T-cell (primary cell): Measurements from ENCODE around the gene ZFYVE1. TPM values are rescaled to one million over a fixed set of nuclear protein-coding genes. Genes with fewer than 3 reads are reported as not detected.
"Not testable (repeated sequence)": the region's sequence is repeated elsewhere in the genome, so short reads cannot be mapped to it uniquely, and the experiment has no call there.

ENCODE experiments used
- ATAC-seq, 4 experiments: fragments of 200-7000 bp in 3 of 4; fragments of 150-1000 bp in 1 of 4; cut with Tn5 transposase; replicated peaks in 1 of 4; 1 replicate in 3 of 4; 2 replicates in 1 of 4; pipeline ENCODE4 v1.10.0; 2021; ENCODE audit warnings: moderate library complexity in 3 of 4, mild to moderate bottlenecking in 2 of 4, moderate number of reproducible peaks in 1 of 4
- CTCF ChIA-PET, 2 donors: fragments of 300-600 bp; sonication (Branson Sonifier 250); formaldehyde crosslinking; loops; one replicate each; lab custom pipeline; 2022; ENCODE audit warnings: antibody characterized with exemption in 2 of 2; lab: Charles Lee
- POLR2A ChIA-PET, 2 donors: fragments of 300-600 bp; sonication (Branson Sonifier 250); formaldehyde crosslinking; loops; one replicate each; lab custom pipeline; 2022; ENCODE audit warnings: antibody characterized with exemption in 2 of 2; lab: Charles Lee
- DNase-seq, 35 experiments: peaks; one replicate each; pipeline versions ENCODE4 v3.0.0 to v3.0.0-alpha.2; 2013 to 2023
- H3K27ac ChIP-seq: one replicate; pipeline ENCODE4 v1.5.1; 2013; ENCODE audit warnings: low read length
- H3K27me3 ChIP-seq, 2 experiments: replicated peaks in 1 of 2; 1 replicate in 1 of 2; 2 replicates in 1 of 2; pipeline versions ENCODE4 v1.6.1 to v1.7.0; 2013; ENCODE audit warnings: low read length in 1 of 2, mixed read lengths in 1 of 2; ENCODE audit not compliant: control insufficient read depth in 2 of 2, insufficient read depth in 2 of 2; ENCODE audit errors: extremely low read depth in 1 of 2
- H3K36me3 ChIP-seq, 2 donors: 1 replicate in 1 of 2; 2 replicates in 1 of 2; pipeline versions ENCODE4 v1.6.1 to v1.7.0; 2013; ENCODE audit warnings: low read length in 1 of 2; ENCODE audit not compliant: control insufficient read depth in 2 of 2, insufficient read depth in 1 of 2; ENCODE audit errors: extremely low read depth in 1 of 2
- H3K4me1 ChIP-seq, 2 experiments: 1 replicate in 1 of 2; 2 replicates in 1 of 2; pipeline versions ENCODE4 v1.6.1 to v1.7.0; 2013; ENCODE audit warnings: low read length in 2 of 2, mixed read lengths in 1 of 2; ENCODE audit not compliant: insufficient read depth in 2 of 2, control insufficient read depth in 1 of 2; ENCODE audit errors: extremely low read depth in 1 of 2
- H3K4me3 ChIP-seq, 2 donors: 1 replicate in 1 of 2; 2 replicates in 1 of 2; pipeline versions ENCODE4 v1.5.1 to v1.7.0; 2013; ENCODE audit warnings: mild to moderate bottlenecking in 2 of 2, low read length in 1 of 2, moderate library complexity in 1 of 2; ENCODE audit not compliant: control insufficient read depth in 1 of 2; ENCODE audit errors: extremely low read depth in 1 of 2
- H3K9me3 ChIP-seq: 2 replicates; pipeline ENCODE4 v1.7.0; 2013
- H3K27ac Mint-ChIP-seq, 2 donors: one replicate each; pipeline ENCODE4 v1.8.0; 2020 to 2021; ENCODE audit warnings: mild to moderate bottlenecking in 2 of 2, mixed read lengths in 2 of 2
- H3K27me3 Mint-ChIP-seq, 2 donors: one replicate each; pipeline ENCODE4 v1.8.0; 2021 to 2022; ENCODE audit warnings: mixed read lengths in 2 of 2
- H3K36me3 Mint-ChIP-seq: one replicate; pipeline ENCODE4 v1.8.0; 2021; ENCODE audit warnings: mixed read lengths
- H3K4me1 Mint-ChIP-seq, 3 donors: one replicate each; pipeline ENCODE4 v1.8.0; 2020 to 2022; ENCODE audit warnings: mixed read lengths in 3 of 3, mild to moderate bottlenecking in 1 of 3
- H3K4me3 Mint-ChIP-seq, 3 donors: one replicate each; pipeline ENCODE4 v1.8.0; 2020 to 2022; ENCODE audit warnings: mild to moderate bottlenecking in 3 of 3, mixed read lengths in 3 of 3, moderate library complexity in 3 of 3
- H3K9me3 Mint-ChIP-seq, 3 donors: one replicate each; pipeline ENCODE4 v1.8.0; 2020 to 2022; ENCODE audit warnings: mixed read lengths in 3 of 3
- WGBS: methylation state at CpG from one replicate; pipeline ENCODE4 v1.1.5; 2013; ENCODE audit warnings: missing lambda C conversion rate; ENCODE audit not compliant: insufficient coverage; 5-methylcytosine and 5-hydroxymethylcytosine counted together
- total RNA-seq, 35 experiments: library from RNA in 6 of 35; stranded (reverse) in 6 of 35; fragments of 120-200 nt in 1 of 35; gene quantifications; one replicate each; pipeline versions ENCODE4 v1.2.1 to v1.2.4 and lab custom pipeline; 2013 to 2026

Gene ZFYVE1
- total RNA-seq, 5 donors from 2014 or later (not counting 1 experiment from before 2014, with no cell fraction given): 15.5 to 20.9 (median 19.4) TPM

DNA sequence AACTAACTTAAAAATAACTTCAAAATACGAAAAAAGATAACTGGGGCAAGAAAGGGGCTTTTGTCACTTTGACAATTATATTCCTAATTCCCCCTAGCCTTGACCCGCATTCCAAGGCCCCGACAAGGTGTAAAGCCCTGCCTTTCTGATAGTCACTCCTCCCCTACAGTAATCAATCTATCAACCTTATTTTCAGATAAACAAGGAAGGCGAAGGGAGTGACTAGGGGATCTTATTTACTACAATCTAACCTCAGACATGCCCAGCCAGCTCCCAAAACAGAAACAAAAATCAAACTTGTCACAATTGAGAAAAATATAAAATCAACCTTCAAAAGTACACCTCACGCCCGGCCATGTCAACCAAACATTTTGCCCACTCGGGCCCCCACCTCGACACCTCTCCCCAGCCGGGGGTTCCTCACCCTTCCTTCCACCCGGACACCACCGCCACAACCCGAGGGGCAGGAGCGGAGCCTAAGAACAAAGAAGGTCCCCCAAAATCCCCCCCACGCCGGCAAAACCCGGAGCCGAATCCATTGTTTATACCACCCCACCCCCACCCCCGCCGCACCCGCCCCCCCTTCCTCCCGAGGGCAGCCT lies 562 bp downstream of the ZFYVE1 start:
- H3K27ac Mint-ChIP-seq: peak overlapping the region; percentile 25 to 64
- Histone ChIP-seq H3K4me1 (peaks cover 6 to 19% of the 10 kb centered on the region in 2 experiments), H3K9me3 (no peaks in the 10 kb centered on the region), H3K4me3 (peak overlapping the region; percentile 54 to 78), H3K36me3 (peaks cover 0 to 22% of the 10 kb centered on the region in 2 donors), H3K27me3 (no peaks in the 10 kb centered on the region), H3K27ac (no peak overlapping the region)
- peaks cover 51 to 52% (median 51%) of the 10 kb centered on the region in 3 donors for H3K4me1 Mint-ChIP-seq
- ATAC-seq (no peak), DNase-seq (peak in 2 of 35 experiments; percentile 1 to 4)
- ChIA-PET CTCF (interaction anchor here in 1 of 2 donors (0.5 to 1.3 kb wide), 3 partner anchors 31 to 1065 kb away, joined by 3 to 10 read pairs (median 5); partner anchors contain the start of genes NUMB and RBM25), POLR2A (interaction anchor here (0.9 to 1.4 kb wide), 3 partner anchors 32 to 110 kb away, joined by 4 to 15 read pairs (median 7); partner anchors contain the start of genes RBM25 (in 2 of the 2) and PSEN1 (in 1 of the 2))
- H3K36me3 Mint-ChIP-seq: peaks cover 28% of the 10 kb centered on the region
- no peaks in the 10 kb centered on the region for H3K9me3 Mint-ChIP-seq
- 7% methylated on average over 6 of the region's 21 CpGs for WGBS
- no peaks in the 10 kb centered on the region for H3K27me3 Mint-ChIP-seq
- peak overlapping the region; percentile 89 to 93 (median 91) for H3K4me3 Mint-ChIP-seq

DNA sequence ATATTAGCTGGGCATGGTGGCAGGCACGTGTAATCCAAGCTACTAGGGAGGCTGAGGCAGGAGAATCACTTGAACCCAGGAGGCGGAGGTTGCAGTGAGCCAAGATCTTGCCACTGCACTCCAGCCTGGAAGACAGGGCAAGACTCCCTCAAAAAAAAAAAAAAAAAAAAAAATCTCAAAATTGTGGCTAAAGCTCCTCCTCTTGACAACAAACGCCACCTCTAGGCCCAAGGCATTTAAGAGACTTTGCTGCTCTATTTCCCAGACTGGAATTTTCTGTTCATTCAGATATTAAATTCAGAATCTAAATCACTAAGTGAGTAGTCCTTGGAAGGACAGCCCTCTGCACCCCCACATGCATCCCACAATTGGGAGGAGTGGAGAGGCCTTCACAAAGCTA lies 1.4 kb downstream of the ZFYVE1 start:
- no peak overlapping the region for H3K27ac Mint-ChIP-seq
- CTCF ChIA-PET: interaction anchor here in 1 of 2 donors (0.7 kb wide), 1 partner anchor 34 kb away, joined by 7 read pairs; no protein-coding TSS in a partner anchor
- H3K9me3 Mint-ChIP-seq: no peaks in the 10 kb centered on the region
- Histone ChIP-seq H3K27ac (no peak overlapping the region), H3K36me3 (peaks cover 2 to 22% of the 10 kb centered on the region in 2 donors), H3K27me3 (no peaks in the 10 kb centered on the region), H3K9me3 (no peaks in the 10 kb centered on the region), H3K4me3 (no peak overlapping the region), H3K4me1 (peaks cover 6 to 19% of the 10 kb centered on the region in 2 experiments)
- peak overlapping the region; percentile 89 to 93 (median 91) for H3K4me3 Mint-ChIP-seq
- no peaks in the 10 kb centered on the region for H3K27me3 Mint-ChIP-seq
- ATAC-seq (no peak), DNase-seq (no peak)
- peaks cover 29% of the 10 kb centered on the region for H3K36me3 Mint-ChIP-seq
- POLR2A ChIA-PET: interaction anchor here (0.6 to 1.4 kb wide), 4 partner anchors 33 to 1814 kb away, joined by 3 to 7 read pairs (median 6); partner anchors contain the start of gene RBM25 (in 1 of the 2)
- H3K4me1 Mint-ChIP-seq: peaks cover 51 to 52% (median 52%) of the 10 kb centered on the region in 3 donors
- no CpG with 5 or more reads among the region's 3 CpGs for WGBS

DNA sequence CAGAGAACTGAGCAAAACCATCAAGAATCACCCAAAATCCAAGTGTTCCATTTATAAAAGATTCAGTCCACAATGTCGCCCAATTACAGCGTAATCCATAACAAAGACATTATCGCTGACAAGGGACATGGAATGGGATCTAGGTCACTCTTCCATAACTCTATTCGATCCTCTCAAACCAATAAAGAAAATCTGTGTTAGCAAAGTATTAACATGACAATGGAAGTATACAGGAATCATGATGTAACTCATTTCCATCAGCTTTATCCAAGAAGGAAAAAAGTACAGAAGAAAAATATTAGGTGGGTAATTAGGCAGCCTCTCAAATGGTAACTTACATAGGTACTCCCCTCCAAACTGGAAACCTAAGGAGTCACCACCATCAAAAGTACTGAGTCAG lies 4.9 kb downstream of the ZFYVE1 start:
- H3K36me3 ChIP-seq: peaks cover 3 to 35% of the 10 kb centered on the region in 2 donors
- WGBS: 100% methylated on average over 3 of the region's 4 CpGs
- POLR2A ChIA-PET: no interaction called here
- DNase-seq (no peak), ATAC-seq (no peak)
- H3K27me3 ChIP-seq: no peaks in the 10 kb centered on the region
- peaks cover 35% of the 10 kb centered on the region for H3K36me3 Mint-ChIP-seq
- H3K27ac Mint-ChIP-seq: no peak overlapping the region
- H3K27ac ChIP-seq: no peak overlapping the region
- H3K9me3 ChIP-seq: no peaks in the 10 kb centered on the region
- no peaks in the 10 kb centered on the region for H3K27me3 Mint-ChIP-seq
- H3K4me1 Mint-ChIP-seq: peaks cover 58 to 64% (median 61%) of the 10 kb centered on the region in 3 donors
- CTCF ChIA-PET: no interaction called here
- H3K4me3 Mint-ChIP-seq: peak overlapping the region in 1 of 3 donors; percentile 6
- no peaks in the 10 kb centered on the region for H3K9me3 Mint-ChIP-seq
- H3K4me1 ChIP-seq: peaks cover 6 to 22% of the 10 kb centered on the region in 2 experiments
- no peak overlapping the region for H3K4me3 ChIP-seq

DNA sequence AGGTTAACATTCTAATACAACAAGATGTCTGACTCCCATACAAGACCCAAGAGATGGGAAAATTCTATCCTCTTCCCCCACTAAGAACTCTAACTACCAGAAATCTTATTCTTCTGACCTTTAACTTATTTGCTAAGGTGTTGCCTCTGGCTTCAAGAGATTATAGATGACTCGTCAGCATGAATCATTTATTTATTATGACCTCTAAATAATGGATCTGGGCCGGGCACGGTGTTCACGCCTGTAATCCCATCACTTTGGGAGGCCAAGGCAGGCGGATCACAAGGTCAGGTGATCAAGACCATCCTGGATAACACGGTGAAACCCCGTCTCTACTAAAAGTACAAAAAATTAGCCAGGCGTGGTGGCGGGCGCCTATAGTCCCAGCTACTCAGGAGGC lies 10.9 kb downstream of the ZFYVE1 start:
- H3K4me3 ChIP-seq, H3K9me3 ChIP-seq, H3K9me3 Mint-ChIP-seq, H3K27me3 Mint-ChIP-seq, H3K27ac ChIP-seq, H3K27me3 ChIP-seq, H3K4me1 ChIP-seq, H3K27ac Mint-ChIP-seq, DNase-seq, CTCF ChIA-PET, ATAC-seq, POLR2A ChIA-PET: not testable (repeated sequence)
- peak overlapping the region in 1 of 3 donors; percentile 17 for H3K4me3 Mint-ChIP-seq
- peaks cover 3 to 29% of the 10 kb centered on the region in 2 donors for H3K36me3 ChIP-seq
- H3K36me3 Mint-ChIP-seq: peaks cover 46% of the 10 kb centered on the region
- no CpG with 5 or more reads among the region's 10 CpGs for WGBS
- H3K4me1 Mint-ChIP-seq: peaks cover 39 to 52% (median 48%) of the 10 kb centered on the region in 3 donors

DNA sequence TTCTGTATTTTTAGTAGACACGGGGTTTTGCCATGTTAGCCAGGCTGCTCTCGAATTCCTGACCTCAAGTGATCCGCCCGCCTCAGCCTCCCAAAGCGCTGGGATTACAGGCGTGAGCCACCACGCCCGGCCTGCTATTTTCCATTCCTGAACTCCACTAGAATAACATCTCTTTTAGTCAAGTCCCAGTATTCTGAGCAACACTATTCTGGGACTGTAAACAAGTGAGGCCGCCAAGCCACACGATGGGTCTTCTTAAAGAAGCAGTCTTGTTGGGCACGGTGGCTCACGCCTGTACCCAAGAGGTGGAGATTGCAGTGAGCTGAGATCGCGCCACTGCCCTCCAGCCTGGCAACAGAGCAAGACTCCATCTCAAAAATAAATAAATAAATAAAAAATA lies 11.4 kb downstream of the ZFYVE1 start:
- H3K9me3 Mint-ChIP-seq, H3K4me3 ChIP-seq, H3K27me3 Mint-ChIP-seq, POLR2A ChIA-PET, ATAC-seq, CTCF ChIA-PET, DNase-seq, H3K27me3 ChIP-seq, H3K4me3 Mint-ChIP-seq, H3K9me3 ChIP-seq, H3K27ac Mint-ChIP-seq, H3K27ac ChIP-seq, H3K4me1 ChIP-seq: not testable (repeated sequence)
- peaks cover 46% of the 10 kb centered on the region for H3K36me3 Mint-ChIP-seq
- WGBS: 90% methylated on average over 6 of the region's 14 CpGs
- peaks cover 39 to 52% (median 48%) of the 10 kb centered on the region in 3 donors for H3K4me1 Mint-ChIP-seq
- H3K36me3 ChIP-seq: peaks cover 1 to 29% of the 10 kb centered on the region in 2 donors

DNA sequence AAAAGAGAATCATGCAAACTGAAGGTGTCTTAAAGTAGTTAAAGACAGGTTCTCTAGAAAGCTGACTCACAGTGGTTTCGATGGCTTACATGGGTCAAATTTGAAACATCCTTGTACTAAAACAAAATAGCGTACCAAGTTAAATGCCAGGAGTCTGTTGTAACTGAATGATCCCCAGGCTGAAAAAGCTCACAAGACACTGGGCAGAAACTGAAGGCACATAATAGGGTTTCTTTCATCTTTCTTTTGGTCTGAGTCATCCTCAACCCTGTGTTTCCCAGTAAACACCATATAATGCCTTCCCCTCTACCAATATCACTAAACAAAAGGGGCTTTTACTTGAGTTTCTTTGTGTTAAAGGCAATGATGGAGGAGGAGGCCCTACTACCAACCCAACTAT lies 12.8 kb downstream of the ZFYVE1 start:
- H3K4me1 Mint-ChIP-seq: peaks cover 37 to 52% (median 43%) of the 10 kb centered on the region in 3 donors
- DNase-seq (no peak), ATAC-seq (no peak)
- Histone ChIP-seq H3K27ac (no peak overlapping the region), H3K36me3 (peaks cover 0 to 29% of the 10 kb centered on the region in 2 donors), H3K4me1 (peaks cover 0 to 6% of the 10 kb centered on the region in 2 experiments), H3K9me3 (no peaks in the 10 kb centered on the region), H3K27me3 (no peaks in the 10 kb centered on the region), H3K4me3 (no peak overlapping the region)
- no peaks in the 10 kb centered on the region for H3K9me3 Mint-ChIP-seq
- peaks cover 48% of the 10 kb centered on the region for H3K36me3 Mint-ChIP-seq
- no peak overlapping the region for H3K4me3 Mint-ChIP-seq
- ChIA-PET CTCF (no interaction called here), POLR2A (no interaction called here)
- no CpG with 5 or more reads among the region's 2 CpGs for WGBS
- no peak overlapping the region for H3K27ac Mint-ChIP-seq
- H3K27me3 Mint-ChIP-seq: no peaks in the 10 kb centered on the region
